Measurements from ENCODE around the gene CORO1A. TPM values are rescaled to one million over a fixed set of nuclear protein-coding genes. Genes with fewer than 3 reads are reported as not detected.
"Not testable (repeated sequence)": the region's sequence is repeated elsewhere in the genome, so short reads cannot be mapped to it uniquely, and the experiment has no call there.

The CORO1A gene
- polyA plus RNA-seq, 1 donor from 2014 or later, result 106 TPM

DNA sequence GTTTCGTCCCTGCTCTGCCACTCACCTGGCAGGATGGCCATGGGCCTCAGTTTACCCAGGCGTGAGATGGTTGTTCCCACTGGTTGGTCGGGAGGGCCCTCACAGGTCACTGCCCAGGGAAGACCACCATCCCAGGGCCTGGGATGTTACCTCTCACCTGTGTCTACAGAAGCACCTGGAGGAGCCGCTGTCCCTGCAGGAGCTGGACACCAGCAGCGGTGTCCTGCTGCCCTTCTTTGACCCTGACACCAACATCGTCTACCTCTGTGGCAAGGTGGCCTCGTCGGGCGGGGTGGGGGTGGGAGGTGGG lies 4.1 kb downstream of the CORO1A start:
- H3K9ac ChIP-seq (ENCODE audit: low read length), result no peak overlapping the region
- H3K9me3 ChIP-seq (ENCODE audit: low read length), result no peaks in the 10 kb centered on the region
- no peak overlapping the region for H3K4me3 ChIP-seq (ENCODE audit: low read length)
- no peaks in the 10 kb centered on the region for H3K27me3 ChIP-seq (ENCODE audit: insufficient read depth, low read depth, low read length)
- H3K27ac ChIP-seq (ENCODE audit: low read length), result no peak overlapping the region
- no peaks in the 10 kb centered on the region for H4K20me1 ChIP-seq (ENCODE audit: insufficient read depth)
- H3K79me2 ChIP-seq (replicated peaks; ENCODE audit: insufficient read depth, low read length), result peaks cover 9% of the 10 kb centered on the region
- H2AFZ ChIP-seq (ENCODE audit: low read depth, low read length), result no peak overlapping the region
- no peak overlapping the region for H3K4me2 ChIP-seq (ENCODE audit: low read length)
- no peaks in the 10 kb centered on the region for H3F3A ChIP-seq (ENCODE audit: insufficient read depth, low read length, poor library complexity, severe bottlenecking)
- no peaks in the 10 kb centered on the region for H3K36me3 ChIP-seq (ENCODE audit: insufficient read depth, low read length)
- no peaks in the 10 kb centered on the region for H3K9me2 ChIP-seq (ENCODE audit: insufficient read depth, low read length)
- TF ChIP-seq RAD21 (conservative IDR thresholded peaks at IDR 0.05), result no peak
- no peak for TF ChIP-seq TAF1 (IDR thresholded peaks at IDR 0.05; ENCODE audit: low read depth)
- TF ChIP-seq, protein P1, sequence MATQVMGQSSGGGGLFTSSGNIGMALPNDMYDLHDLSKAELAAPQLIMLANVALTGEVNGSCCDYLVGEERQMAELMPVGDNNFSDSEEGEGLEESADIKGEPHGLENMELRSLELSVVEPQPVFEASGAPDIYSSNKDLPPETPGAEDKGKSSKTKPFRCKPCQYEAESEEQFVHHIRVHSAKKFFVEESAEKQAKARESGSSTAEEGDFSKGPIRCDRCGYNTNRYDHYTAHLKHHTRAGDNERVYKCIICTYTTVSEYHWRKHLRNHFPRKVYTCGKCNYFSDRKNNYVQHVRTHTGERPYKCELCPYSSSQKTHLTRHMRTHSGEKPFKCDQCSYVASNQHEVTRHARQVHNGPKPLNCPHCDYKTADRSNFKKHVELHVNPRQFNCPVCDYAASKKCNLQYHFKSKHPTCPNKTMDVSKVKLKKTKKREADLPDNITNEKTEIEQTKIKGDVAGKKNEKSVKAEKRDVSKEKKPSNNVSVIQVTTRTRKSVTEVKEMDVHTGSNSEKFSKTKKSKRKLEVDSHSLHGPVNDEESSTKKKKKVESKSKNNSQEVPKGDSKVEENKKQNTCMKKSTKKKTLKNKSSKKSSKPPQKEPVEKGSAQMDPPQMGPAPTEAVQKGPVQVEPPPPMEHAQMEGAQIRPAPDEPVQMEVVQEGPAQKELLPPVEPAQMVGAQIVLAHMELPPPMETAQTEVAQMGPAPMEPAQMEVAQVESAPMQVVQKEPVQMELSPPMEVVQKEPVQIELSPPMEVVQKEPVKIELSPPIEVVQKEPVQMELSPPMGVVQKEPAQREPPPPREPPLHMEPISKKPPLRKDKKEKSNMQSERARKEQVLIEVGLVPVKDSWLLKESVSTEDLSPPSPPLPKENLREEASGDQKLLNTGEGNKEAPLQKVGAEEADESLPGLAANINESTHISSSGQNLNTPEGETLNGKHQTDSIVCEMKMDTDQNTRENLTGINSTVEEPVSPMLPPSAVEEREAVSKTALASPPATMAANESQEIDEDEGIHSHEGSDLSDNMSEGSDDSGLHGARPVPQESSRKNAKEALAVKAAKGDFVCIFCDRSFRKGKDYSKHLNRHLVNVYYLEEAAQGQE (IDR thresholded peaks at IDR 0.05; ENCODE audit: borderline replicate concordance), result no peak
- no peak for TF ChIP-seq POLR2AphosphoS5 (IDR thresholded peaks at IDR 0.05)
- no peak for TF ChIP-seq EZH2 (IDR thresholded peaks at IDR 0.05; ENCODE audit: borderline replicate concordance, insufficient read depth, low read length, poor library complexity, severe bottlenecking)
- TF ChIP-seq, protein P2, sequence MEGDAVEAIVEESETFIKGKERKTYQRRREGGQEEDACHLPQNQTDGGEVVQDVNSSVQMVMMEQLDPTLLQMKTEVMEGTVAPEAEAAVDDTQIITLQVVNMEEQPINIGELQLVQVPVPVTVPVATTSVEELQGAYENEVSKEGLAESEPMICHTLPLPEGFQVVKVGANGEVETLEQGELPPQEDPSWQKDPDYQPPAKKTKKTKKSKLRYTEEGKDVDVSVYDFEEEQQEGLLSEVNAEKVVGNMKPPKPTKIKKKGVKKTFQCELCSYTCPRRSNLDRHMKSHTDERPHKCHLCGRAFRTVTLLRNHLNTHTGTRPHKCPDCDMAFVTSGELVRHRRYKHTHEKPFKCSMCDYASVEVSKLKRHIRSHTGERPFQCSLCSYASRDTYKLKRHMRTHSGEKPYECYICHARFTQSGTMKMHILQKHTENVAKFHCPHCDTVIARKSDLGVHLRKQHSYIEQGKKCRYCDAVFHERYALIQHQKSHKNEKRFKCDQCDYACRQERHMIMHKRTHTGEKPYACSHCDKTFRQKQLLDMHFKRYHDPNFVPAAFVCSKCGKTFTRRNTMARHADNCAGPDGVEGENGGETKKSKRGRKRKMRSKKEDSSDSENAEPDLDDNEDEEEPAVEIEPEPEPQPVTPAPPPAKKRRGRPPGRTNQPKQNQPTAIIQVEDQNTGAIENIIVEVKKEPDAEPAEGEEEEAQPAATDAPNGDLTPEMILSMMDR (IDR thresholded peaks at IDR 0.05; ENCODE audit: poor library complexity, severe bottlenecking), result no peak
- TF ChIP-seq SMC3 (conservative IDR thresholded peaks at IDR 0.05; ENCODE audit: poor library complexity), result no peak
- no peak for TF ChIP-seq EP300 (conservative IDR thresholded peaks at IDR 0.05; ENCODE audit: poor library complexity, severe bottlenecking)
- TF ChIP-seq MXI1 (conservative IDR thresholded peaks at IDR 0.05; ENCODE audit: poor library complexity, severe bottlenecking), result no peak

DNA sequence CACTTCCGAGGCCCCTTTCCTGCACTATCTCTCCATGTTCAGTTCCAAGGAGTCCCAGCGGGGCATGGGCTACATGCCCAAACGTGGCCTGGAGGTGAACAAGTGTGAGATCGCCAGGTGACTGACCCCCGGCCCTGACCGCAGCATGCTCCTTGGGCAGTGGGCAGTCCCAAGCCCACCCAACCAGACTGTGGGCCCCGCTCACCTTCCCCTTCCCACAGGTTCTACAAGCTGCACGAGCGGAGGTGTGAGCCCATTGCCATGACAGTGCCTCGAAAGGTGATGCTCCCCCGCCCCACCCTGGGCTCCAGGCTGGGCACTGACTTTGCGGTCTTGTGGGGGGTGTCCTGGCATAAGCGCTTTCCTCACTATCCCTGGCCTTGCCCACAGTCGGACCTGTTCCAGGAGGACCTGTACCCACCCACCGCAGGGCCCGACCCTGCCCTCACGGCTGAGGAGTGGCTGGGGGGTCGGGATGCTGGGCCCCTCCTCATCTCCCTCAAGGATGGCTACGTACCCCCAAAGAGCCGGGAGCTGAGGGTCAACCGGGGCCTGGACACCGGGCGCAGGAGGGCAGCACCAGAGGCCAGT lies 4.7 kb downstream of the CORO1A start:
- Histone ChIP-seq H2AFZ (ENCODE audit: low read depth, low read length) (no peak overlapping the region), H3K9ac (ENCODE audit: low read length) (no peak overlapping the region), H3K4me2 (ENCODE audit: low read length) (no peak overlapping the region), H3K27ac (ENCODE audit: low read length) (no peak overlapping the region), H3K9me3 (ENCODE audit: low read length) (no peaks in the 10 kb centered on the region), H3K79me2 (replicated peaks; ENCODE audit: insufficient read depth, low read length) (peaks cover 9% of the 10 kb centered on the region), H4K20me1 (ENCODE audit: insufficient read depth) (no peaks in the 10 kb centered on the region), H3K4me3 (ENCODE audit: low read length) (no peak overlapping the region), H3K27me3 (ENCODE audit: insufficient read depth, low read depth, low read length) (no peaks in the 10 kb centered on the region), H3K9me2 (ENCODE audit: insufficient read depth, low read length) (no peaks in the 10 kb centered on the region), H3K36me3 (ENCODE audit: insufficient read depth, low read length) (no peaks in the 10 kb centered on the region), H3F3A (ENCODE audit: insufficient read depth, low read length, poor library complexity, severe bottlenecking) (no peaks in the 10 kb centered on the region)
- no peak for TF ChIP-seq RAD21 (conservative IDR thresholded peaks at IDR 0.05)
- TF ChIP-seq TAF1 (IDR thresholded peaks at IDR 0.05; ENCODE audit: low read depth), result no peak
- TF ChIP-seq POLR2AphosphoS5 (IDR thresholded peaks at IDR 0.05), result no peak
- TF ChIP-seq, protein P2 (IDR thresholded peaks at IDR 0.05; ENCODE audit: poor library complexity, severe bottlenecking), result no peak
- no peak for TF ChIP-seq EP300 (conservative IDR thresholded peaks at IDR 0.05; ENCODE audit: poor library complexity, severe bottlenecking)
- TF ChIP-seq MXI1 (conservative IDR thresholded peaks at IDR 0.05; ENCODE audit: poor library complexity, severe bottlenecking), result no peak
- no peak for TF ChIP-seq EZH2 (IDR thresholded peaks at IDR 0.05; ENCODE audit: borderline replicate concordance, insufficient read depth, low read length, poor library complexity, severe bottlenecking)

DNA sequence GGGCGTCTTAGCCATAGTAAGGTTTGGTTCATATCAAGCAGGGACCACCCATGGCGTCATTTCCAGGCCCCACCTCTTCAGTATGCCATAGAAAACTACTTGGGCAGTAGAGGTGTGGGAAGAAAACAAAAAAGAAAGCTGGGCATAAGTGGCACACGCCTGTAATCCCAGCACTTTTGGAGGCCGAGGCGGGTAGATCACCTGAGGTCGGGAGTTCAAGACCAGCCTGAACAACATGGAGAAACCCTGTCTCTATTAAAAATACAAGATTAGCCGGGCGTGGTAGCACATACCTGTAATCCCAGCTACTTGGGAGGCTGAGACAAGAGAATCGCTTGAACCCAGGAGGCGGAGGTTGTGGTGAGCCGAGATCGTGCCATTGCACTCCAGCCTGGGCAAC lies 7.8 kb downstream of the CORO1A start:
- H4K20me1 ChIP-seq (ENCODE audit: insufficient read depth); H3K79me2 ChIP-seq (replicated peaks; ENCODE audit: insufficient read depth, low read length); H3F3A ChIP-seq (ENCODE audit: insufficient read depth, low read length, poor library complexity, severe bottlenecking); H3K9ac ChIP-seq (ENCODE audit: low read length); H3K9me2 ChIP-seq (ENCODE audit: insufficient read depth, low read length); H3K36me3 ChIP-seq (ENCODE audit: insufficient read depth, low read length); H3K9me3 ChIP-seq (ENCODE audit: low read length); H3K4me3 ChIP-seq (ENCODE audit: low read length); H2AFZ ChIP-seq (ENCODE audit: low read depth, low read length); H3K27me3 ChIP-seq (ENCODE audit: insufficient read depth, low read depth, low read length); H3K4me2 ChIP-seq (ENCODE audit: low read length); H3K27ac ChIP-seq (ENCODE audit: low read length): not testable (repeated sequence)

DNA sequence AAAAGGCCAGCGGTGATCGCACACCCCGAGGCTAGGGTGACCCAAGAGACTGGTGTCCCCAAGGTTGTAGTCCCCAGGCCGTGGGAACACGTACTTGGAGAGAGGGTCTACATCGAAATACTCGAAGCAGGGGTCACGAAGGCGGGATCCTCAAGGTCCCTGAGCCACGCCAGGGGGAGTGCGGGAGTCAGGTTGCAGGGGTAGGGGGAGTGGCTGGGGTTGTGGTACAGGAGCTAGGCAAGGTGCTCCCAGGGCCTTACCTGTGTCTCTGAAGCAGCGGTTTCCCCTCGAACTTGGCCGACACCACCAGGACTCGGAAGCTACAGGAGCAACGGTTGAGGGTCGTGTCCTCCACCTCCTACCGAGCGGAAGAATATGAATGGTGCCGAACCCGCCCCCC lies 9.7 kb downstream of the CORO1A start:
- not testable (repeated sequence) for H3K79me2 ChIP-seq (replicated peaks; ENCODE audit: insufficient read depth, low read length); H3K9ac ChIP-seq (ENCODE audit: low read length)

More for the DNA sequence above, 9.7 kb downstream of the CORO1A start:
- not testable (repeated sequence) for H3K4me2 ChIP-seq (ENCODE audit: low read length); H3K27me3 ChIP-seq (ENCODE audit: insufficient read depth, low read depth, low read length); H2AFZ ChIP-seq (ENCODE audit: low read depth, low read length); H3K27ac ChIP-seq (ENCODE audit: low read length); H3K9me3 ChIP-seq (ENCODE audit: low read length); H4K20me1 ChIP-seq (ENCODE audit: insufficient read depth); H3F3A ChIP-seq (ENCODE audit: insufficient read depth, low read length, poor library complexity, severe bottlenecking); H3K36me3 ChIP-seq (ENCODE audit: insufficient read depth, low read length); H3K9me2 ChIP-seq (ENCODE audit: insufficient read depth, low read length); H3K4me3 ChIP-seq (ENCODE audit: low read length)
